GM13977 (cell line): ENCODE data around the gene TAX1BP3.
"Not testable (repeated sequence)": the region's sequence is repeated elsewhere in the genome, so short reads cannot be mapped to it uniquely, and the experiment has no call there.

Experiments
- DNase-seq: peaks from one replicate; pipeline ENCODE4 v3.0.0; 2012; ENCODE audit warnings: low spot score
- CTCF ChIP-seq: IDR thresholded peaks from 2 replicates; pipeline ENCODE4 v1.5.1; 2012; ENCODE audit warnings: mild to moderate bottlenecking, control low read depth; ENCODE audit not compliant: insufficient read depth; ENCODE audit errors: extremely low read depth, missing control alignments
- in situ Hi-C: fragments of 300-500 bp; cut with MboI; formaldehyde crosslinking; loops from one replicate; pipeline ENCODE4 v1.12.0; 2022; ENCODE audit warnings: low sequenced_read_pairs, low pct_unique_long_range_greater_than_20kb, mixed read lengths, inconsistent platforms; ENCODE audit not compliant: unreplicated experiment

TAX1BP3 gene, protein sequence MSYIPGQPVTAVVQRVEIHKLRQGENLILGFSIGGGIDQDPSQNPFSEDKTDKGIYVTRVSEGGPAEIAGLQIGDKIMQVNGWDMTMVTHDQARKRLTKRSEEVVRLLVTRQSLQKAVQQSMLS

GRCh38 chr17:3668279-3669084 is at the start of gene TAX1BP3, which contains the start of gene EMC6:
TAX1BP3 (minus strand) TSS chr17:3668578; CDS start chr17:3668526, 52 bp downstream.
EMC6 (plus strand) TSS chr17:3668812; CDS start chr17:3669147, 335 bp downstream.
- TF ChIP-seq CTCF, result no peak
- in situ Hi-C loops, result loop anchor here (25.0 kb wide), 1 partner anchor 631 kb away; no protein-coding TSS in a partner anchor
- peak; percentile 100 for DNase-seq

- no peak for TF ChIP-seq CTCF
- in situ Hi-C loops, result no loop called here
- no peak for DNase-seq
Observed at GRCh38 chr17:3715296-3715695, 46.9 kb upstream of the TAX1BP3 start.

GRCh38 chr17:3712811-3713463 is 44.6 kb upstream of the TAX1BP3 start:
- DNase-seq, result peak; percentile 50
- in situ Hi-C loops, result no loop called here
- TF ChIP-seq CTCF, result no peak

GRCh38 chr17:3710951-3711383 is 42.6 kb upstream of the TAX1BP3 start:
- TF ChIP-seq CTCF, result no peak
- in situ Hi-C loops, result no loop called here
- DNase-seq, result peak; percentile 85

- no peak for TF ChIP-seq CTCF
- in situ Hi-C loops, result no loop called here
- no peak for DNase-seq
Observed at GRCh38 chr17:3708366-3708765, 40.0 kb upstream of the TAX1BP3 start.

DNA sequence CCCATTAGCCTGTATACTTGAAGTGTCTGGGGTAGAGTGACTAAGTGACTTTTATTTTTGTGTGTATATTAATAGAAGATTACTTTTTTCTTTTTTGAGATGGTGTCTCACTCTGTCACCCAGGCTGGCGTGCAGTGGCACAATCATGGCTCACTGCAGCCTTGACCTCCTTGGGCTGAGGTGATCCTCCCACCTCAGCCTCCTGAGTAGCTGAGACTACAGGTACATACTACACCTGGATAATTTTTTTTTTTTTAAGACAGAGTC is 37.3 kb upstream of the TAX1BP3 start:
- DNase-seq, in situ Hi-C loops: not testable (repeated sequence)

DNA sequence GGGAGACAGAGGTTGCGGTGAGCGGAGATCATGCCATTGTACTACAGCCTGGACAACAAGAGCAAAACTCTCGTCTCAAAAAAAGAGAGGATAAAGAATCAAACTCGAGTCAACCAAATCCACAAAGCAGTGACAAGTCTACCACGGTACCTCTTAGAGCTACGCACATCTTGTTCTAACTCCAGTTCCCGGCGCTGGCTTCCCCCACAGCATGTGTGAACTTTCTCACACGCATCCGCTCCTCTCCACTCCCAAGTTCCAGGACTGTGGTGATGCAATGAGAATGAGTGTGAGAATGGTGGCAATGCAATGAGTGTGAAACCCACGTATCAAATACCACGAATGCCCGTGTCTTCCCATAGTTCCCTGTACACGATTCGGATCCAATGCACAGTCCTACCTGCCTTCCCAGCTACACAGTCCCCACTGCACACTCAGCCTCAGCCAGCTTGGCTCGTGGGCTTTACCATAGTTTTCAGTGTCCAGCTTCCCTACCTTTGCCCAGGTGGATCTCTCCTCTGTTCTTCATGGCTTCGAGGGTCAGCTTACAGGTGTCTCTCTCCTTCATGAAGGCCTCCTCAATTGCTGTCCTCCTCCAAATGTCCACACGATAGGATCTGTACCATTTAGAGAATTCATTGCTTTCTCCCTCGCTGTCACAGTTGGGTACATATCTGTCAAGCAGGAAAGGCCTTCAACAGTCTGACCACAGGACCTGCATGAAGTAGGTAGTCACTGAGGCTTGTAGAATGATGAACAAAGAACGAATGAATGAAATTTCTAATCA is 36.7 kb upstream of the TAX1BP3 start:
- in situ Hi-C loops, result no loop called here
- no peak for DNase-seq
- TF ChIP-seq CTCF, result no peak

GRCh38 chr17:3702041-3702539 is 33.7 kb upstream of the TAX1BP3 start:
- in situ Hi-C loops, DNase-seq: not testable (repeated sequence)
